A549 (cell line): ENCODE data around the gene MAP7D3. TPM values are rescaled to one million over a fixed set of nuclear protein-coding genes. Genes with fewer than 3 reads are reported as not detected.
"Not testable (repeated sequence)": the region's sequence is repeated elsewhere in the genome, so short reads cannot be mapped to it uniquely, and the experiment has no call there.

Source experiments
- ATAC-seq, 2 experiments: fragments of 200-7000 bp in 1 of 2; fragments of >200 bp in 1 of 2; cut with Nextera tagmentation in 1 of 2; cut with Tn5 transposase in 1 of 2; 3 replicates each; pipeline versions ENCODE4 v1.8.0 to v1.9.1; 2018 to 2020; ENCODE audit warnings: mild to moderate bottlenecking in 1 of 2, moderate library complexity in 1 of 2
- CTCF ChIA-PET: fragments of 300-600 bp; sonication (Branson Sonifier 250); formaldehyde crosslinking; extraction: SDS; loops from one replicate; lab custom pipeline; 2021; ENCODE audit warnings: antibody characterized with exemption, inconsistent platforms; lab: Yijun Ruan, JAX
- POLR2A ChIA-PET: fragments of 350-600 bp; formaldehyde crosslinking; extraction: SDS; loops from one replicate; lab custom pipeline; 2021; ENCODE audit warnings: antibody characterized with exemption, inconsistent platforms; lab: Yijun Ruan, JAX
- DNase-seq, 2 experiments: peaks; one replicate each; pipeline versions ENCODE4 v3.0.0 to v3.0.0-alpha.2; 2011 to 2016; ENCODE audit warnings: low read depth in 1 of 2, low spot score in 1 of 2
- FAIRE-seq: peaks from 2 replicates; lab custom pipeline; 2011; peaks lifted over from hg19 to GRCh38; lab: Jason Lieb, UNC
- H3K27ac ChIP-seq, 2 experiments: fragments of >200 bp; sonication (Bioruptor Twin); formaldehyde crosslinking; 3 replicates each; pipeline ENCODE4 v1.5.1; 2016 to 2017
- H3K4me1 ChIP-seq: fragments of >200 bp; sonication (Bioruptor Twin); formaldehyde crosslinking; 3 replicates; pipeline ENCODE4 v1.6.1; 2016
- H3K4me2 ChIP-seq: fragments of >200 bp; sonication (Bioruptor Twin); formaldehyde crosslinking; 3 replicates; pipeline ENCODE4 v1.6.1; 2016
- H3K4me3 ChIP-seq: fragments of >200 bp; sonication (Bioruptor Twin); formaldehyde crosslinking; 3 replicates; pipeline ENCODE4 v1.5.1; 2016
- H3K9me3 ChIP-seq: fragments of >200 bp; sonication (Bioruptor Twin); formaldehyde crosslinking; 3 replicates; pipeline ENCODE4 v1.6.1; 2016
- CEBPB ChIP-seq, 2 experiments: fragments of >200 bp in 1 of 2; sonication (Bioruptor Twin) in 1 of 2; formaldehyde crosslinking in 1 of 2; IDR thresholded peaks; 2 replicates each; pipeline ENCODE4 v1.6.1; 2012 to 2016
- CHD2 ChIP-seq: fragments of 150-350 bp; IDR thresholded peaks from 2 replicates; pipeline ENCODE4 v1.6.1; 2014; ENCODE audit warnings: low read length; ENCODE audit not compliant: partially characterized antibody
- CHD4 ChIP-seq: fragments of 200-600 bp; sonication (generic); IDR thresholded peaks from 2 replicates; pipeline ENCODE4 v1.6.1; 2016; ENCODE audit warnings: antibody characterized with exemption, mild to moderate bottlenecking, borderline replicate concordance
- EHF ChIP-seq: fragments of 250-450 bp; sonication (Bioruptor Pico); IDR thresholded peaks from 2 replicates; pipeline ENCODE4 v1.5.0; 2020; ENCODE audit warnings: mild to moderate bottlenecking
- EHMT2 ChIP-seq: fragments of 200-600 bp; sonication (generic); IDR thresholded peaks from 2 replicates; pipeline ENCODE4 v1.6.1; 2016; ENCODE audit warnings: antibody characterized with exemption, low read depth, mild to moderate bottlenecking, moderate library complexity
- FOSL2 ChIP-seq, 2 experiments: fragments of 450-650 bp in 1 of 2; fragments of >200 bp in 1 of 2; sonication (Bioruptor Twin) in 1 of 2; formaldehyde crosslinking; IDR thresholded peaks; 2 replicates each; pipeline versions ENCODE4 v1.5.0 to v1.6.1; 2016 to 2020; ENCODE audit warnings: mild to moderate bottlenecking in 1 of 2, moderate library complexity in 1 of 2
- HOXB13 ChIP-seq: fragments of 250-450 bp; sonication (Bioruptor Pico); IDR thresholded peaks from 2 replicates; pipeline ENCODE4 v1.5.0; 2020; ENCODE audit warnings: low read depth, mild to moderate bottlenecking, moderate library complexity
- JUNB ChIP-seq: fragments of >200 bp; sonication (Bioruptor Twin); formaldehyde crosslinking; IDR thresholded peaks from 2 replicates; pipeline ENCODE4 v1.6.1; 2016
- KDM5A ChIP-seq: fragments of 200-600 bp; sonication (generic); IDR thresholded peaks from 2 replicates; pipeline ENCODE4 v1.6.1; 2016; ENCODE audit warnings: antibody characterized with exemption, mild to moderate bottlenecking
- MYC ChIP-seq: IDR thresholded peaks from 2 replicates; pipeline ENCODE4 v1.6.1; 2012; ENCODE audit warnings: mild to moderate bottlenecking, inconsistent platforms, low read length, improper control_type of control experiment, borderline replicate concordance
- NR3C1 ChIP-seq: fragments of >200 bp; sonication (Bioruptor Twin); formaldehyde crosslinking; IDR thresholded peaks from 3 replicates; pipeline ENCODE4 v1.6.1; 2017
- RAD21 ChIP-seq, 2 experiments: fragments of >200 bp in 1 of 2; sonication (Bioruptor Twin) in 1 of 2; formaldehyde crosslinking in 1 of 2; IDR thresholded peaks in 1 of 2; conservative IDR thresholded peaks in 1 of 2; 2 replicates in 1 of 2; 3 replicates in 1 of 2; pipeline ENCODE4 v1.6.1; 2012 to 2018; ENCODE audit warnings: inconsistent platforms in 1 of 2
- RARB ChIP-seq: fragments of 250-450 bp; sonication (Bioruptor Pico); IDR thresholded peaks from 2 replicates; pipeline ENCODE4 v1.8.0; 2021; ENCODE audit warnings: mild to moderate bottlenecking, moderate library complexity
- TP53 ChIP-seq: fragments of 250-450 bp; sonication (Bioruptor Pico); IDR thresholded peaks from 2 replicates; pipeline ENCODE4 v1.5.0; 2021; ENCODE audit warnings: mild to moderate bottlenecking, moderate library complexity
- ZC3H11A ChIP-seq: fragments of 450-650 bp; IDR thresholded peaks from 2 replicates; pipeline ENCODE4 v1.6.1; 2014; ENCODE audit warnings: antibody characterized with exemption, mild to moderate bottlenecking
- ZNF302 ChIP-seq: fragments of 250-450 bp; sonication (Bioruptor Pico); IDR thresholded peaks from 2 replicates; pipeline ENCODE4 v1.9.0; 2021; ENCODE audit warnings: inconsistent platforms, mild to moderate bottlenecking, moderate library complexity
- WGBS: methylation state at CpG from one replicate; pipeline ENCODE4 v1.1.6; 2017; ENCODE audit errors: missing lambda C conversion rate; 5-methylcytosine and 5-hydroxymethylcytosine counted together
- polyA plus RNA-seq, 4 experiments: library from polyadenylated mRNA; depleted of rRNA in 3 of 4; stranded (reverse); fragments of >200 nt; fragmentation: RNase III in 1 of 4; extraction: RNeasy Plus Mini Kit Qiagen cat#74134 plus additional on column Dnase treatment in 1 of 4; gene quantifications; 2 replicates in 3 of 4; 3 replicates in 1 of 4; pipeline ENCODE4 v1.2.3, GENCODE V29; 2011 to 2017
- TF ChIP-seq, protein P1 (sequence below): fragments of 200-600 bp; sonication (generic); IDR thresholded peaks from 2 replicates; pipeline ENCODE4 v1.6.1; 2016; ENCODE audit warnings: antibody characterized with exemption, mild to moderate bottlenecking, moderate library complexity
- TF ChIP-seq, protein P2 (sequence below): fragments of 450-650 bp; IDR thresholded peaks from 2 replicates; pipeline ENCODE4 v1.6.1; 2014; ENCODE audit warnings: antibody characterized with exemption
- TF ChIP-seq, protein P3 (sequence below): IDR thresholded peaks from 2 replicates; pipeline ENCODE4 v1.6.1; 2012; ENCODE audit warnings: low read depth, borderline replicate concordance

MAP7D3 gene
- polyA plus RNA-seq, 2 of the 4 experiments (the other 2 are of a cell fraction): 9.9 to 13.1 TPM

DNA sequence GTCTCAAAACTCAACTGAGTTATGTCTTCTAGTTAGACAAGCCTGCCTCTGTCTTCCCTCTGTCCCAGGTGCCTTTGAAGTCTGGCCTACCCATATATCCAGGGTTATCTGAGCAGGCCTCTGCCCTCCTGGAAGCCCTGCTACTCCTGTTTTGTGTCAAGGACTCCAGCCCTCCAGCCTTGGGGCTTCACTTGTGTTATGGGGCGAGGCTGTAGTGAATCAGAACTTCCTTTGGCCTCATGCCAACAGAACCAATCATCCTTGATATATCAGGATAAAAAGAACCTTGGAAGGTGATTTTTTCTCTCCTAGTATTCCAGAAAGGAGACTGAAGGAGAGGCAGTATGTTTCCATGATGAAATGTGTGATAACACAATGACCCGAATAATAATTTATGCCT is 40.6 kb upstream of the MAP7D3 start (continued):
- TF ChIP-seq, protein P1, sequence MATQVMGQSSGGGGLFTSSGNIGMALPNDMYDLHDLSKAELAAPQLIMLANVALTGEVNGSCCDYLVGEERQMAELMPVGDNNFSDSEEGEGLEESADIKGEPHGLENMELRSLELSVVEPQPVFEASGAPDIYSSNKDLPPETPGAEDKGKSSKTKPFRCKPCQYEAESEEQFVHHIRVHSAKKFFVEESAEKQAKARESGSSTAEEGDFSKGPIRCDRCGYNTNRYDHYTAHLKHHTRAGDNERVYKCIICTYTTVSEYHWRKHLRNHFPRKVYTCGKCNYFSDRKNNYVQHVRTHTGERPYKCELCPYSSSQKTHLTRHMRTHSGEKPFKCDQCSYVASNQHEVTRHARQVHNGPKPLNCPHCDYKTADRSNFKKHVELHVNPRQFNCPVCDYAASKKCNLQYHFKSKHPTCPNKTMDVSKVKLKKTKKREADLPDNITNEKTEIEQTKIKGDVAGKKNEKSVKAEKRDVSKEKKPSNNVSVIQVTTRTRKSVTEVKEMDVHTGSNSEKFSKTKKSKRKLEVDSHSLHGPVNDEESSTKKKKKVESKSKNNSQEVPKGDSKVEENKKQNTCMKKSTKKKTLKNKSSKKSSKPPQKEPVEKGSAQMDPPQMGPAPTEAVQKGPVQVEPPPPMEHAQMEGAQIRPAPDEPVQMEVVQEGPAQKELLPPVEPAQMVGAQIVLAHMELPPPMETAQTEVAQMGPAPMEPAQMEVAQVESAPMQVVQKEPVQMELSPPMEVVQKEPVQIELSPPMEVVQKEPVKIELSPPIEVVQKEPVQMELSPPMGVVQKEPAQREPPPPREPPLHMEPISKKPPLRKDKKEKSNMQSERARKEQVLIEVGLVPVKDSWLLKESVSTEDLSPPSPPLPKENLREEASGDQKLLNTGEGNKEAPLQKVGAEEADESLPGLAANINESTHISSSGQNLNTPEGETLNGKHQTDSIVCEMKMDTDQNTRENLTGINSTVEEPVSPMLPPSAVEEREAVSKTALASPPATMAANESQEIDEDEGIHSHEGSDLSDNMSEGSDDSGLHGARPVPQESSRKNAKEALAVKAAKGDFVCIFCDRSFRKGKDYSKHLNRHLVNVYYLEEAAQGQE: no peak
- no peak for TF ChIP-seq FOSL2 (IDR thresholded peaks at IDR 0.05)
- TF ChIP-seq FOSL2 (CRISPR knock-in tag; IDR thresholded peaks at IDR 0.05): no peak
- no peak for TF ChIP-seq EHF (CRISPR knock-in tag)
- no peak for TF ChIP-seq EHMT2
- TF ChIP-seq, protein P2, sequence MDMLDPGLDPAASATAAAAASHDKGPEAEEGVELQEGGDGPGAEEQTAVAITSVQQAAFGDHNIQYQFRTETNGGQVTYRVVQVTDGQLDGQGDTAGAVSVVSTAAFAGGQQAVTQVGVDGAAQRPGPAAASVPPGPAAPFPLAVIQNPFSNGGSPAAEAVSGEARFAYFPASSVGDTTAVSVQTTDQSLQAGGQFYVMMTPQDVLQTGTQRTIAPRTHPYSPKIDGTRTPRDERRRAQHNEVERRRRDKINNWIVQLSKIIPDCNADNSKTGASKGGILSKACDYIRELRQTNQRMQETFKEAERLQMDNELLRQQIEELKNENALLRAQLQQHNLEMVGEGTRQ: no peak
- TF ChIP-seq TP53 (CRISPR knock-in tag): no peak
- TF ChIP-seq JUNB: no peak
- no peak for TF ChIP-seq CEBPB (IDR thresholded peaks at IDR 0.05)

DNA sequence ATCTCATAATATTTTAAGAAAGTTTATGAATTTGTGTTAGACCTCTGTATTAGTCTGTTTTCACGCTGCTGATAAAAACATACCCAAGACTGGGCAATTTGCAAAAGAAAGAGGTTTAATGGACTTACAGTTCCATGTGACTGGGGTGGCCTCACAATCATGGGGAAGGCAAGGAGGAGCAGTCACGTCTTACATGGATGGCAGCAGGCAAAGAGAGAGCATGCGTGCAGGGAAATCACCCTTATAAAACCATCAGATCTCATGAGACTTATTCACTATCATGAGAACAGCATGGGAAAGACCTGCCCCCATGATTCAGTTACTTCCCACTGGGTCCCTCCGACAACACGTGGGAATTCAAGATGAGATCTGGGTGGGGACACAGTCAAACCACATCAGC is 35.2 kb upstream of the MAP7D3 start:
- H3K4me2 ChIP-seq, POLR2A ChIA-PET, DNase-seq, H3K9me3 ChIP-seq, H3K27ac ChIP-seq, H3K4me3 ChIP-seq, ATAC-seq, H3K4me1 ChIP-seq, FAIRE-seq: not testable (repeated sequence)
- CTCF ChIA-PET: interaction anchor here (0.9 kb wide), 1 partner anchor 18 kb away, joined by 4 read pairs; no protein-coding TSS in a partner anchor
- WGBS: 46% methylated on average over 5 of the region's 5 CpGs

DNA sequence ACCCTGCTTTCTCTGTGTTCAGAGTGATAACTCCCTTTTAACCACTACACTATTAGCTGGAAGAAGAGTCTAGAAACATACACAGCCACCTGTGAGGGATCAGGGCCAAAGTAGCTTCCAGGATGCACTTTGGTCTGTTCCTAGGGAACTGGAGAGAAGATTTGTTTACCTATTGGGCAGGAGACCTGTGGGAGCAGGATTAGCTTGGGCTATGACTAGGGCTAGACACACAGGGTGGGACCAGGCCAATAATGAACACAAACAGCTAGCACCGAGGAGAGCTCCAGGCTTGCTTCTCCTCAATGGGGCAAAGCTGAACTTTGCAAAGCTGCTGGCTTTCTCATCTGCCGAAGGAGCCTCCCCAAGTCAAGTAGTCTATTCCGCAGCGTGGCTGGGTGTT is 24.4 kb upstream of the MAP7D3 start:
- Histone ChIP-seq H3K4me3 (no peak overlapping the region), H3K4me1 (no peaks in the 10 kb centered on the region)
- no peak for DNase-seq
- ChIA-PET POLR2A (no interaction called here), CTCF (interaction anchor here (1.6 kb wide), 1 partner anchor 247 kb away, joined by 11 read pairs; no protein-coding TSS in a partner anchor)
- TF ChIP-seq CHD2 (no peak), CHD4 (no peak), RARB (no peak), ZNF302 (CRISPR knock-in tag) (no peak), ZC3H11A (no peak), NR3C1 (no peak), KDM5A (no peak), RAD21 (conservative IDR thresholded peaks at IDR 0.05 in 1 of 2, IDR thresholded peaks at IDR 0.05 in 1 of 2) (no peak), MYC (no peak), HOXB13 (CRISPR knock-in tag) (no peak)
- TF ChIP-seq, protein P3, sequence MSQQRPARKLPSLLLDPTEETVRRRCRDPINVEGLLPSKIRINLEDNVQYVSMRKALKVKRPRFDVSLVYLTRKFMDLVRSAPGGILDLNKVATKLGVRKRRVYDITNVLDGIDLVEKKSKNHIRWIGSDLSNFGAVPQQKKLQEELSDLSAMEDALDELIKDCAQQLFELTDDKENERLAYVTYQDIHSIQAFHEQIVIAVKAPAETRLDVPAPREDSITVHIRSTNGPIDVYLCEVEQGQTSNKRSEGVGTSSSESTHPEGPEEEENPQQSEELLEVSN: no peak
- TF ChIP-seq, protein P2: no peak
- TF ChIP-seq, all 56 proteins: peak for 0
- Histone ChIP-seq H3K9me3 (no peaks in the 10 kb centered on the region), H3K4me2 (no peak overlapping the region), H3K27ac (no peak overlapping the region)
- 0 out of 6 replicates have a peak, but pooled peaks of 1 of the 2 experiments have one; percentile 30 for ATAC-seq
- FAIRE-seq: no peak
- WGBS: 17% methylated on average over 1 of the region's 4 CpGs
